Progenitor cell of endocrine pancreas (in vitro differentiated cells): ENCODE measurements around the gene HOXC11. TPM values are rescaled to one million over a fixed set of nuclear protein-coding genes. Genes with fewer than 3 reads are reported as not detected.

Experiments used
- DNase-seq: peaks from one replicate; pipeline ENCODE4 v3.0.0; 2021; ENCODE audit warnings: low spot score; ENCODE audit not compliant: unreplicated experiment
- H3K27ac Mint-ChIP-seq: 2 replicates; pipeline ENCODE4 v1.8.0; 2021; ENCODE audit warnings: mild to moderate bottlenecking, moderate library complexity, mixed read lengths
- H3K27me3 Mint-ChIP-seq: 2 replicates; pipeline ENCODE4 v1.8.0; 2021; ENCODE audit warnings: mixed read lengths
- H3K36me3 Mint-ChIP-seq: 2 replicates; pipeline ENCODE4 v1.8.0; 2022; ENCODE audit warnings: mixed read lengths; ENCODE audit not compliant: insufficient read depth
- H3K4me1 Mint-ChIP-seq: 2 replicates; pipeline ENCODE4 v1.8.0; 2021; ENCODE audit warnings: low read depth, mixed read lengths
- H3K4me3 Mint-ChIP-seq: 2 replicates; pipeline ENCODE4 v1.8.0; 2021; ENCODE audit warnings: low read depth, mild to moderate bottlenecking, moderate library complexity, mixed read lengths
- H3K9me3 Mint-ChIP-seq: 2 replicates; pipeline ENCODE4 v1.8.0; 2021; ENCODE audit warnings: low read depth, mixed read lengths
- CTCF ChIP-seq: fragments of 200-600 bp; sonication (generic); IDR thresholded peaks from one replicate; pipeline ENCODE4 v1.5.0; 2021; ENCODE audit warnings: antibody characterized with exemption, mild to moderate bottlenecking; ENCODE audit not compliant: unreplicated experiment
- total RNA-seq: library from RNA; stranded (reverse); gene quantifications from 2 replicates; pipeline ENCODE4 v1.2.1, GENCODE V29; 2021

The HOXC11 gene
- total RNA-seq, 1 donor from 2014 or later: not detected

- Mint-ChIP-seq H3K4me1 (peaks cover 5% of the 10 kb centered on the region), H3K36me3 (no peaks in the 10 kb centered on the region), H3K9me3 (no peaks in the 10 kb centered on the region), H3K27ac (no peak overlapping the region), H3K27me3 (peaks cover 100% of the 10 kb centered on the region), H3K4me3 (no peak overlapping the region)
- DNase-seq: no peak
- no peak for TF ChIP-seq CTCF
These were observed 25.9 kb downstream of the HOXC11 start for GRCh38 chr12:53998900-53999236.

- H3K27me3 Mint-ChIP-seq: peaks cover 100% of the 10 kb centered on the region
- DNase-seq: no peak
These were observed 26.7 kb downstream of the HOXC11 start for GRCh38 chr12:53999559-54000115.

GRCh38 chr12:54000116-54001114 lies 27.5 kb downstream of the HOXC11 start, which contains the start of gene HOXC9:
TSS of gene HOXC9 (plus strand) at chr12:54000161. CDS start at chr12:54000189, 28 bp downstream.
- peaks cover 100% of the 10 kb centered on the region for H3K27me3 Mint-ChIP-seq
- DNase-seq: no peak
- H3K4me1 Mint-ChIP-seq: peaks cover 2% of the 10 kb centered on the region
- H3K9me3 Mint-ChIP-seq: no peaks in the 10 kb centered on the region
- TF ChIP-seq CTCF: no peak
- no peaks in the 10 kb centered on the region for H3K36me3 Mint-ChIP-seq
- peak within 1 kb of the TSS; percentile 40 for H3K4me3 Mint-ChIP-seq
- H3K27ac Mint-ChIP-seq: no peak within 1 kb of the TSS

More at GRCh38 chr12:53999559-54000115, 26.7 kb downstream of the HOXC11 start:
- Mint-ChIP-seq H3K4me1 (peaks cover 2% of the 10 kb centered on the region), H3K9me3 (no peaks in the 10 kb centered on the region), H3K4me3 (peak overlapping the region; percentile 40), H3K27ac (no peak overlapping the region), H3K36me3 (no peaks in the 10 kb centered on the region)
- TF ChIP-seq CTCF: no peak

- Mint-ChIP-seq H3K36me3 (no peaks in the 10 kb centered on the region), H3K4me3 (no peak overlapping the region), H3K27me3 (peaks cover 100% of the 10 kb centered on the region), H3K27ac (no peak overlapping the region), H3K9me3 (no peaks in the 10 kb centered on the region), H3K4me1 (peaks cover 5% of the 10 kb centered on the region)
- no peak for DNase-seq
- no peak for TF ChIP-seq CTCF
These were observed 28.6 kb downstream of the HOXC11 start for GRCh38 chr12:54001283-54002187.
